Measurements from ENCODE around the gene OR6S1. TPM values are rescaled to one million over a fixed set of nuclear protein-coding genes. Genes with fewer than 3 reads are reported as not detected.
A peak's percentile ranks its signal among the peaks of the same experiment; 100 is the strongest.
"Not testable (repeated sequence)": the region's sequence is repeated elsewhere in the genome, so short reads cannot be mapped to it uniquely, and the experiment has no call there.

OR6S1 gene
- total and polyA plus RNA-seq, 7 experiments from 2014 or later, result not detected

GRCh38 chr14:20676072-20676471 is 34.6 kb upstream of the OR6S1 start:
- H3K27ac ChIP-seq (ENCODE audit: low read depth, low read length), result no peak overlapping the region
- H3K27me3 ChIP-seq (ENCODE audit: control insufficient read depth in 2 of 2, insufficient read depth in 2 of 2, low read length in 2 of 2), result no peaks in the 10 kb centered on the region
- ChIA-PET CTCF (interaction anchor here (0.6 to 1.6 kb wide), 4 partner anchors 13 to 349 kb away, joined by 3 to 5 read pairs (median 4); no protein-coding TSS in a partner anchor), POLR2A (interaction anchor here (1.1 kb wide), 1 partner anchor 9 kb away, joined by 3 read pairs; the partner anchor contains the start of gene RNASE4)
- Mint-ChIP-seq H3K4me1 (peaks cover 9 to 26% (median 17%) of the 10 kb centered on the region in 7 donors), H3K36me3 (no peaks in the 10 kb centered on the region), H3K4me3 (no peak overlapping the region), H3K27me3 (peaks cover 0 to 6% (median 0%) of the 10 kb centered on the region in 5 donors), H3K9me3 (peaks cover 0 to under 1% (median 0%) of the 10 kb centered on the region in 11 donors), H3K27ac (no peak overlapping the region)
- H3K36me3 ChIP-seq (ENCODE audit: control insufficient read depth in 2 of 3, insufficient read depth in 3 of 3, low read length in 3 of 3), result no peaks in the 10 kb centered on the region
- no peaks in the 10 kb centered on the region for H3K9me3 ChIP-seq (ENCODE audit: control insufficient read depth in 2 of 3, low read length in 3 of 3)
- ATAC-seq (no peak), DNase-seq (no peak)
- H3K4me3 ChIP-seq (ENCODE audit: low read length), result no peak overlapping the region
- intact Hi-C loops (cut with micrococcal nuclease), result no loop called here
- H3K4me1 ChIP-seq (ENCODE audit: control insufficient read depth in 2 of 2, insufficient read depth in 2 of 2, low read length in 2 of 2), result peaks cover 12 to 16% of the 10 kb centered on the region in 2 donors

GRCh38 chr14:20675669-20676068 is 34.2 kb upstream of the OR6S1 start:
- H3K36me3 Mint-ChIP-seq, result no peaks in the 10 kb centered on the region
- H3K27ac ChIP-seq (ENCODE audit: low read depth, low read length), result no peak overlapping the region
- ChIA-PET POLR2A (interaction anchor here (1.1 kb wide), 1 partner anchor 9 kb away, joined by 3 read pairs; the partner anchor contains the start of gene RNASE4), CTCF (interaction anchor here (0.6 to 1.6 kb wide), 4 partner anchors 12 to 349 kb away, joined by 3 to 5 read pairs (median 4); no protein-coding TSS in a partner anchor)
- H3K27me3 Mint-ChIP-seq, result peaks cover 0 to 6% (median 0%) of the 10 kb centered on the region in 5 donors
- no peaks in the 10 kb centered on the region for H3K27me3 ChIP-seq (ENCODE audit: control insufficient read depth in 2 of 2, insufficient read depth in 2 of 2, low read length in 2 of 2)
- H3K9me3 Mint-ChIP-seq, result no peaks in the 10 kb centered on the region
- H3K4me3 ChIP-seq (ENCODE audit: low read length), result no peak overlapping the region
- no peak overlapping the region for H3K27ac Mint-ChIP-seq
- H3K4me3 Mint-ChIP-seq, result no peak overlapping the region
- ATAC-seq (no peak), DNase-seq (no peak)
- H3K9me3 ChIP-seq (ENCODE audit: control insufficient read depth in 2 of 3, low read length in 3 of 3), result no peaks in the 10 kb centered on the region
- H3K36me3 ChIP-seq (ENCODE audit: control insufficient read depth in 2 of 3, insufficient read depth in 3 of 3, low read length in 3 of 3), result no peaks in the 10 kb centered on the region
- intact Hi-C loops (cut with micrococcal nuclease), result no loop called here
- H3K4me1 Mint-ChIP-seq, result peaks cover 5 to 22% (median 13%) of the 10 kb centered on the region in 7 donors
- peaks cover 9 to 12% of the 10 kb centered on the region in 2 donors for H3K4me1 ChIP-seq (ENCODE audit: control insufficient read depth in 2 of 2, insufficient read depth in 2 of 2, low read length in 2 of 2)

GRCh38 chr14:20671597-20672283 is 30.2 kb upstream of the OR6S1 start:
- intact Hi-C loops (cut with micrococcal nuclease), result no loop called here
- H3K4me3 Mint-ChIP-seq, result no peak overlapping the region
- Histone ChIP-seq H3K4me3 (ENCODE audit: low read length) (no peak overlapping the region), H3K27ac (ENCODE audit: low read depth, low read length) (no peak overlapping the region), H3K36me3 (ENCODE audit: control insufficient read depth in 2 of 3, insufficient read depth in 3 of 3, low read length in 3 of 3) (no peaks in the 10 kb centered on the region), H3K27me3 (ENCODE audit: control insufficient read depth in 2 of 2, insufficient read depth in 2 of 2, low read length in 2 of 2) (no peaks in the 10 kb centered on the region), H3K4me1 (ENCODE audit: control insufficient read depth in 2 of 2, insufficient read depth in 2 of 2, low read length in 2 of 2) (peaks cover 4 to 9% of the 10 kb centered on the region in 2 donors), H3K9me3 (ENCODE audit: control insufficient read depth in 2 of 3, low read length in 3 of 3) (no peaks in the 10 kb centered on the region)
- H3K4me1 Mint-ChIP-seq, result peaks cover 6 to 29% (median 14%) of the 10 kb centered on the region in 7 donors
- peaks cover 0 to 4% (median 0%) of the 10 kb centered on the region in 11 donors for H3K9me3 Mint-ChIP-seq
- no peak overlapping the region for H3K27ac Mint-ChIP-seq
- ChIA-PET CTCF (no interaction called here), POLR2A (interaction anchor here (0.7 kb wide), 1 partner anchor 102 kb away, joined by 3 read pairs; no protein-coding TSS in a partner anchor)
- peaks cover 0 to 8% (median 0%) of the 10 kb centered on the region in 5 donors for H3K36me3 Mint-ChIP-seq
- peaks cover 0 to 6% (median 0%) of the 10 kb centered on the region in 5 donors for H3K27me3 Mint-ChIP-seq
- no peak for DNase-seq
- no peak for ATAC-seq

GRCh38 chr14:20668969-20669368 is 27.5 kb upstream of the OR6S1 start:
- intact Hi-C loops (cut with micrococcal nuclease), result loop anchor here in 1 of 2 donors (5.0 kb wide), 1 partner anchor 37 kb away; no protein-coding TSS in a partner anchor
- peaks cover 4 to 9% of the 10 kb centered on the region in 2 donors for H3K4me1 ChIP-seq (ENCODE audit: control insufficient read depth in 2 of 2, insufficient read depth in 2 of 2, low read length in 2 of 2)

GRCh38 chr14:20667957-20668356 is 26.5 kb upstream of the OR6S1 start:
- Histone ChIP-seq H3K4me3 (ENCODE audit: low read length) (no peak overlapping the region), H3K4me1 (ENCODE audit: control insufficient read depth in 2 of 2, insufficient read depth in 2 of 2, low read length in 2 of 2) (peaks cover 9 to 12% of the 10 kb centered on the region in 2 donors), H3K27me3 (ENCODE audit: control insufficient read depth in 2 of 2, insufficient read depth in 2 of 2, low read length in 2 of 2) (no peaks in the 10 kb centered on the region), H3K9me3 (ENCODE audit: control insufficient read depth in 2 of 3, low read length in 3 of 3) (no peaks in the 10 kb centered on the region), H3K36me3 (ENCODE audit: control insufficient read depth in 2 of 3, insufficient read depth in 3 of 3, low read length in 3 of 3) (no peaks in the 10 kb centered on the region), H3K27ac (ENCODE audit: low read depth, low read length) (no peak overlapping the region)
- ChIA-PET CTCF (interaction anchor here (0.9 kb wide), 1 partner anchor 13 kb away, joined by 3 read pairs; no protein-coding TSS in a partner anchor), POLR2A (interaction anchor here (0.9 to 3.9 kb wide), 3 partner anchors 13 to 44 kb away, joined by 3 to 18 read pairs (median 6); partner anchors contain the start of gene RNASE4)
- Mint-ChIP-seq H3K27ac (peak overlapping the region in 7 of 9 donors; percentile 13 to 90 (median 59)), H3K9me3 (peaks cover 0 to 4% (median 0%) of the 10 kb centered on the region in 11 donors), H3K36me3 (peaks cover 0 to 8% (median 0%) of the 10 kb centered on the region in 5 donors), H3K4me1 (peaks cover 14 to 51% (median 20%) of the 10 kb centered on the region in 7 donors), H3K27me3 (peaks cover 0 to 8% (median 5%) of the 10 kb centered on the region in 5 donors), H3K4me3 (peak overlapping the region in 5 of 10 donors; percentile 9 to 71 (median 17))
- ATAC-seq (peak; percentile 39), DNase-seq (no peak)
- intact Hi-C loops (cut with micrococcal nuclease), result loop anchor here in 1 of 2 donors (5.0 kb wide), 1 partner anchor 36 kb away; no protein-coding TSS in a partner anchor

More at GRCh38 chr14:20668969-20669368, 27.5 kb upstream of the OR6S1 start:
- POLR2A ChIA-PET, result interaction anchor here (0.9 to 3.9 kb wide), 3 partner anchors 12 to 43 kb away, joined by 3 to 18 read pairs (median 6); partner anchors contain the start of gene RNASE4
- Mint-ChIP-seq H3K27ac (no peak overlapping the region), H3K36me3 (peaks cover 0 to 8% (median 0%) of the 10 kb centered on the region in 5 donors), H3K27me3 (no peaks in the 10 kb centered on the region), H3K4me1 (peaks cover 6 to 41% (median 15%) of the 10 kb centered on the region in 7 donors), H3K4me3 (no peak overlapping the region), H3K9me3 (peaks cover 0 to 4% (median 0%) of the 10 kb centered on the region in 11 donors)
- Histone ChIP-seq H3K36me3 (ENCODE audit: control insufficient read depth in 2 of 3, insufficient read depth in 3 of 3, low read length in 3 of 3) (no peaks in the 10 kb centered on the region), H3K27me3 (ENCODE audit: control insufficient read depth in 2 of 2, insufficient read depth in 2 of 2, low read length in 2 of 2) (no peaks in the 10 kb centered on the region), H3K4me3 (ENCODE audit: low read length) (no peak overlapping the region), H3K27ac (ENCODE audit: low read depth, low read length) (no peak overlapping the region), H3K9me3 (ENCODE audit: control insufficient read depth in 2 of 3, low read length in 3 of 3) (no peaks in the 10 kb centered on the region)
- DNase-seq (no peak), ATAC-seq (no peak)
- CTCF ChIA-PET, result interaction anchor here (0.8 to 1.2 kb wide), 2 partner anchors 10 to 55 kb away, joined by 3 read pairs; no protein-coding TSS in a partner anchor

GRCh38 chr14:20666400-20666961 is 25.0 kb upstream of the OR6S1 start:
- H3K9me3 ChIP-seq (ENCODE audit: control insufficient read depth in 2 of 3, low read length in 3 of 3); H3K4me3 ChIP-seq (ENCODE audit: low read length); CTCF ChIA-PET; H3K27ac ChIP-seq (ENCODE audit: low read depth, low read length); H3K27me3 ChIP-seq (ENCODE audit: control insufficient read depth in 2 of 2, insufficient read depth in 2 of 2, low read length in 2 of 2); DNase-seq; H3K36me3 Mint-ChIP-seq; H3K27ac Mint-ChIP-seq; H3K9me3 Mint-ChIP-seq; POLR2A ChIA-PET; H3K36me3 ChIP-seq (ENCODE audit: control insufficient read depth in 2 of 3, insufficient read depth in 3 of 3, low read length in 3 of 3); ATAC-seq: not testable (repeated sequence)
- Mint-ChIP-seq H3K4me1 (peaks cover 22 to 58% (median 32%) of the 10 kb centered on the region in 7 donors), H3K4me3 (peak overlapping the region in 1 of 10 donors; percentile 12), H3K27me3 (peaks cover 0 to 15% (median 7%) of the 10 kb centered on the region in 5 donors)
- intact Hi-C loops (cut with micrococcal nuclease), result loop anchor here in 1 of 2 donors (5.0 kb wide), 1 partner anchor 34 kb away; no protein-coding TSS in a partner anchor
- H3K4me1 ChIP-seq (ENCODE audit: control insufficient read depth in 2 of 2, insufficient read depth in 2 of 2, low read length in 2 of 2), result peaks cover 9 to 17% of the 10 kb centered on the region in 2 donors

Measured in naive thymus-derived CD4-positive, alpha-beta T cell (primary cell).